Hippocampal formation (tissue), 2 donors: ENCODE results near the gene LRRC4C.

Source experiments
- DNase-seq, 2 donors: peaks; one replicate each; lab custom pipeline; 2025; lab: John Stamatoyannopoulos, UW

The LRRC4C gene

GRCh38 chr11:41459465-41460401 lies at the start of gene LRRC4C:
TSS of gene LRRC4C (minus strand) at chr11:41459652.
- DNase-seq = peak in 1 of 2 donors; percentile 12

- no peak for DNase-seq
These were observed 48.7 kb upstream of the LRRC4C start for GRCh38 chr11:41508121-41508520.

- DNase-seq = no peak
These were observed 40.0 kb upstream of the LRRC4C start for GRCh38 chr11:41499429-41499828.

DNA sequence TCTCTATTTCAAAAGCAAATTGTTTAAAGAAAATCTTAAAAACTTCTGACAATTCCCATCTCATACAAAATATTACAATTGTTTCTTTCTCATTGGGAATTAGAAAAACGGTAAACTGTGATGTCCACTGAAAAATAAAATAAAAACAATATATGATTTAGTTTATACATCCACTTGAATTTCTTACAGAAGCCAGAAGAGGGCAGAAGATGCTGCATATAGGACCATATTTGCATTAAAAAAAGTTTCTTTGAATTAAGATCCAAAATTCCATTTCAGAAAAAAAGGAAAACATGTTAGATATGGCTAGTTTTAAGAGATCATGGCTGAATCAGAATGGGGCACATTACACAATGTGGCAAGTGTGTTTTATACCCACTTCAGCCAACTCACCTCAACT lies 39.3 kb upstream of the LRRC4C start:
- DNase-seq = peak in 1 of 2 donors; percentile 19

DNA sequence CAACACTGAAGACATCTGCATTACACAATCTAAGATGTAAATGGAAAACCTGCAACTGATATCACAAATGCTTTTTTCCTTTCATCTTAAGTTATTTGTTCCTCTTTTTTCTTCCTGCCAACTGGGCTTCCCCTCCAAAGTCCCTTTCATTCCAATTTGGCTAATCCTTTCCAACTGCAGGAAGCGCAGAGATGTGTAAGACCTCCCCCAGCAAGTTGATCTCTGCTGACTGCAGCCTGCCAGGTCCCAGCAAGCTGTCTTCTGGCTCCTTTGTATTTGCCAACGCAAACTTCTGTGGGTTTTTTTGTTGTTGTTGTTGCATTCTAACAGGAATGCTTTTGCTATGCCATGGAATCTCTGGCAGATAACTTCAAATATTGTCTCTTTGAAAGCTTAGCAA lies 38.5 kb upstream of the LRRC4C start:
- no peak for DNase-seq

GRCh38 chr11:41494716-41495115 lies 35.3 kb upstream of the LRRC4C start:
- no peak for DNase-seq

- no peak for DNase-seq
These were observed 27.0 kb upstream of the LRRC4C start for GRCh38 chr11:41486424-41486823.

GRCh38 chr11:41483956-41484355 lies 24.5 kb upstream of the LRRC4C start:
- no peak for DNase-seq

DNA sequence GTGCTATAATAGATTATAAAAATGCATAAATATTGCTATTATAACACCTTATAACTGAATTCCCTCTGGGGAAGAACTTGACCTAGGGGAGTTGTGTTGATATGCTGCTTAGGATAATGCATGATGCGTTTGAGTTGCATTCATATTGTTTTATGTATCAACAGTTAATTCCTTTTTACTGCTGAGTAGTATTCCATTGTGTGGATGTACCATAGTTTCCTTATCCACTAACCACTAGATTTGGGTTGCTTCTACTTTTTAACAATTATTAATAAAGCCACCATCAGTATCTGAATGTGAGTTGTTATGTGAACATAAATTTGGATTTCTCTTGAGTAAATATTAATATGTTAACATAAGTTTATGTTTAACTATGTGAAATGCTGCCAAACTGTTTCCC lies 19.7 kb upstream of the LRRC4C start:
- no peak for DNase-seq

DNA sequence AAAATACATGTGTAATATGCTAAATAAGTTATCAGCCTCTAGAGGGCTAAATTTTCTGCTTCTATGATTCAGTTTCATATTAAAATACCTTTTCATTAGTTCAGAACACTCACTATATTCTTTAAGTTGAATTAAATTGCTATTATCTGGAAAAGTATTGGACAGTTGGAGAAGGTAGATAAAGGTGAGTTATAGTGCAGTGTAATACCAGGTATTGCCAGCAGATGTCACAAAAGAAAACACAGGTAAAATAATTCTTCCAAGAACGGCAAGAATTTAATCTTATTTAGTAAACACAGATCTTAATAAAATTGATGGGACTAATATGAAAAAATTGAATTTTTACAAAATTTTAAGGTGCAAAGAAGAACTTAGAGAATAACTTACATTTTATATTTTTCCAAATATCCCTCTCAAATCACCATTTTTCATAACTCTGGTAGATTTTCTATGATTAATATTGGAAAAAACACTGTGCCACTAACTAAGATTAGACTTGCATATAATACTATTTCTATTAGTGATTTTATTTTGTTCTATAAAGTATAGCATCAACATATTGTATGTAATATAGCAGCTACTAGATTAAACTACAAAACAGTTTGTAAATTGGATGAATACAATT lies 1.7 kb upstream of the LRRC4C start:
- DNase-seq = no peak

DNA sequence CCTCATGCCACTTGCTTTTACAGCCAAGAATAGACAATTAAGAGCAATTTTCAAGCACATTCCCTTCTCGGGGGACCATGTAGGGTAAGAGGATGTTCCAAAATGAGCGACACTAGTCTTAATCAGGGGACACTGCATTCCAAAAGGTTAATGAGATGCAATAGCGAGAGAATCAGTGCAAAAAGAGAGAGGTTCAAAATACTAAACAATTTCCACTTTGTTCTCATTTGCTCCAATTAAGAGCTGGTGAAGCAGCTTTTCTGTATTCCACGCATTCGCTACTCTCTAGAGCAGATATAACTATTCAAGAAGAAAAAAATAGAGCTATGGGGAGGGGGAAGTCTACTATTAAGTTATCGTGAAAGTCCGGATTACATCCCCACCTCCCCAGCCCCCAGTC lies 811 bp downstream of the LRRC4C start:
- no peak for DNase-seq

DNA sequence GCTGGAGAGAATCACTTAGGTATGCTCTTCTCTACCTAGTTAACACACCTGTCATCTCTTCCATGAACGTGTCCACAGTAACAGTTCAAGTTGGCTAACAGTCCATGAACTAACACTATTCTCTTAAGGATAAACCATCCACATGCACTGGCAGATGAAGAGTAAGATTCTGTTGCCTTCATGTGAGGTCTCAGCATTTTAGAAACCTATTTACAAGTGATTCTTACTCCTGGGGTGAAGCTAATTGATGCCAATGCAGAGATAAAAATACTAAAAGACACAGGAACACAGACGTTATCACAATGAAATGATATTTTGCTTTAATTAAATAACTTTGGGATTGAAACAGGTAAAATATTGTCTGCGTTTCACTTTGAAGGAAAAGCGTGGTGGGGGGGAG lies 1.3 kb downstream of the LRRC4C start:
- no peak for DNase-seq

DNA sequence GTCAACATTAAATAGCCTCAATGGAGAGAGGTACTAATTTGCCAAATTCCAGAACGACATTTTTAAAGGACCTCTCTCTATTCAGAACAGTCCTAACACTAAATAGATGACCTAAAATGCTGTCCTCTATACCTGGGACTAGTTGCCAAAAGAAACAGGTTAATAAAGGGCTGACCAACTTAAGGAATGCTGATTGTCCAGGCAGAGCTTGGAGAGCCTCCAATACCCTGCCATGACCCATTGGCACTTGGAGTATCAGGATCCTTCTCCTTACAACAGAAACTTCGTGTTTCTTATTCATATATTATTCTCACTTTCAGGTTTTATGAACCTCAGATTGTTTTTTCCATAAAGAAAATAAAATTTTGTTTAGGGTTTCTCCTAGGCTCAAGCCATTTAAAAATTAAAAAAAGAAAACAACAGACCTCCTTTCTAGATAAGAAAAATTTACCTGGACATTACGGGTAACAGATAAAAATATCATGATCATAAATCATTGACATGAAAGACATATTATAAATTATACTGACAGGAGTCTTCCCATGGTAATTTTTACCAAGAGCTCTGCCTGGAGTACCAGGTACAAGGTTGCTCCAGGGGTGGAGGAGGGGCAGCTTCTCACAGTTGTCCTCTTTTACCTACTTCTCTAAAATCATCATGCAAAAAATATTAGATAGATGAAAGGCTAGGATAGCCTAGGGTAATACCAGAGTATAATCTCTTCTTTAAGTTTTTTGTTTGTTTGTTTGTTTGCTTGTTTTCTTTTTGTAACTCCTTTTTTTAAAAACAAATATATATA lies 2.0 kb downstream of the LRRC4C start:
- no peak for DNase-seq

DNA sequence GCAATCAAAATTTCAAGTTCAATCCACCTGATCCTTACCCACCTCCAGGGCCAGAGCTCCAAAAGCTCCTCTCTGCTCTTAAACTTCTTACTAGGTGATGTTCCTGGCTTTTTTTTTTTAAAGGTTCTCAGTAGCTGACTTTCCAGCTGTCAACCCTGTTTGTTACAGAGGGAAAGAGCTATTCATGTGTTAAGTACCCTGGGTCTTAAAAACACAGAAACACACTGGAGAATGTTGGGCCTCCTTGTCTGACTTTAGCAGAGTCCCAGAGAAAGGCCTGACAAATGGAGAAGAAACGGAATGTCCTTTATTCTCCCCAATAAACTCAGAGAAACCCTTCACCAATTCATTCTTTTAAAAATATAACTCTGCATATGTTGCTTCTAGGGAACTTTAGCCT lies 3.2 kb downstream of the LRRC4C start:
- DNase-seq = no peak

GRCh38 chr11:41451011-41451410 lies 8.4 kb downstream of the LRRC4C start:
- no peak for DNase-seq

GRCh38 chr11:41449483-41450050 lies 9.9 kb downstream of the LRRC4C start:
- DNase-seq = no peak

- DNase-seq = no peak
These were observed 12.9 kb downstream of the LRRC4C start for GRCh38 chr11:41446566-41446965.

DNA sequence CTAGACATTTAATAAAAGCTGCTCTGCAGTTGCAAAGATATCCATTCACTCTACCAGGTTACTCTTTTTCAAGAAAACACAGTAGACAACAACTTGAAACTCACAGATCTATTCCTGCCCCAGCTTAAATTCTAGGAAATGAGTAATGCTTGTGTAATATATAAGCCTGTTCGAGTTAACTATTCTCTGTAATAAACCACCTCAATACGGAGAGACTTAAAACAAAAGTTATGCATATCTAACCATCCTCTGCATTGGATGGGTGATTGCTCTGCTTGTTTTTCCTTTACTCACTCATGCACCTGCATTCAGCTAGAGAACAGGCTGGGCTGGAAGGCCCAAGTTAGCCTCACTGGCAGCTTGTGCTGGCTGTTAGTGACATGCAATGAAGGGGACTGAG lies 13.3 kb downstream of the LRRC4C start:
- no peak for DNase-seq

DNA sequence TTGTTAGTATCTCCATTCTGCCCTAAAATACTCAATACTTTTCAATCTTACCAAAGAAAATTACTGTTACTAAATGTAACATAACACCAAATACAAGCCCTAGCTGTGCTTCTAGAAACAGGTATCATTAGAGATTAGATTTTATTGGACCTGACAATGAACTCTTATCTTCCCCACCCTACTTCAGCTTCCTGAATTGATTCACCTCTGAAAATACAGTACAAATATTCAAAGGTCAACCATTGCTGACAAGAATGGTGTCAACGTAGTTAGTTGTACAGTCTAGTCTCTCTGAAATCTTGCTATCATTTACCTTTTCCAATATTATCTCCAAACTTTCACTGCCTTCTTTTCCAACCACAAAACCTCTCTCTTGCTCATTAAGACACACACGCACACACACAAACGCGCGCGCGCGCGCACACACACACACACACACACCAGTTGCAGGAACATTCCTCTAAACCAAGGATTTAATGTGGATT lies 22.4 kb downstream of the LRRC4C start:
- DNase-seq = no peak

- DNase-seq = no peak
These were observed 23.9 kb downstream of the LRRC4C start for GRCh38 chr11:41435531-41435930.

- no peak for DNase-seq
These were observed 27.7 kb downstream of the LRRC4C start for GRCh38 chr11:41431784-41432183.

- no peak for DNase-seq
These were observed 39.6 kb downstream of the LRRC4C start for GRCh38 chr11:41419901-41420300.
